ENCODE results near the gene TMEM150A. TPM values are rescaled to one million over a fixed set of nuclear protein-coding genes. Genes with fewer than 3 reads are reported as not detected.

TMEM150A gene
- total and polyA plus RNA-seq, 2 of the 13 experiments (the other 11 are each of a cell fraction or from before 2014, with no cell fraction given) = 30.1 to 70.4 TPM

GRCh38 chr2:85584857-85585780, 17.4 kb downstream of the TMEM150A start (continued):
- TF ChIP-seq, protein P1, sequence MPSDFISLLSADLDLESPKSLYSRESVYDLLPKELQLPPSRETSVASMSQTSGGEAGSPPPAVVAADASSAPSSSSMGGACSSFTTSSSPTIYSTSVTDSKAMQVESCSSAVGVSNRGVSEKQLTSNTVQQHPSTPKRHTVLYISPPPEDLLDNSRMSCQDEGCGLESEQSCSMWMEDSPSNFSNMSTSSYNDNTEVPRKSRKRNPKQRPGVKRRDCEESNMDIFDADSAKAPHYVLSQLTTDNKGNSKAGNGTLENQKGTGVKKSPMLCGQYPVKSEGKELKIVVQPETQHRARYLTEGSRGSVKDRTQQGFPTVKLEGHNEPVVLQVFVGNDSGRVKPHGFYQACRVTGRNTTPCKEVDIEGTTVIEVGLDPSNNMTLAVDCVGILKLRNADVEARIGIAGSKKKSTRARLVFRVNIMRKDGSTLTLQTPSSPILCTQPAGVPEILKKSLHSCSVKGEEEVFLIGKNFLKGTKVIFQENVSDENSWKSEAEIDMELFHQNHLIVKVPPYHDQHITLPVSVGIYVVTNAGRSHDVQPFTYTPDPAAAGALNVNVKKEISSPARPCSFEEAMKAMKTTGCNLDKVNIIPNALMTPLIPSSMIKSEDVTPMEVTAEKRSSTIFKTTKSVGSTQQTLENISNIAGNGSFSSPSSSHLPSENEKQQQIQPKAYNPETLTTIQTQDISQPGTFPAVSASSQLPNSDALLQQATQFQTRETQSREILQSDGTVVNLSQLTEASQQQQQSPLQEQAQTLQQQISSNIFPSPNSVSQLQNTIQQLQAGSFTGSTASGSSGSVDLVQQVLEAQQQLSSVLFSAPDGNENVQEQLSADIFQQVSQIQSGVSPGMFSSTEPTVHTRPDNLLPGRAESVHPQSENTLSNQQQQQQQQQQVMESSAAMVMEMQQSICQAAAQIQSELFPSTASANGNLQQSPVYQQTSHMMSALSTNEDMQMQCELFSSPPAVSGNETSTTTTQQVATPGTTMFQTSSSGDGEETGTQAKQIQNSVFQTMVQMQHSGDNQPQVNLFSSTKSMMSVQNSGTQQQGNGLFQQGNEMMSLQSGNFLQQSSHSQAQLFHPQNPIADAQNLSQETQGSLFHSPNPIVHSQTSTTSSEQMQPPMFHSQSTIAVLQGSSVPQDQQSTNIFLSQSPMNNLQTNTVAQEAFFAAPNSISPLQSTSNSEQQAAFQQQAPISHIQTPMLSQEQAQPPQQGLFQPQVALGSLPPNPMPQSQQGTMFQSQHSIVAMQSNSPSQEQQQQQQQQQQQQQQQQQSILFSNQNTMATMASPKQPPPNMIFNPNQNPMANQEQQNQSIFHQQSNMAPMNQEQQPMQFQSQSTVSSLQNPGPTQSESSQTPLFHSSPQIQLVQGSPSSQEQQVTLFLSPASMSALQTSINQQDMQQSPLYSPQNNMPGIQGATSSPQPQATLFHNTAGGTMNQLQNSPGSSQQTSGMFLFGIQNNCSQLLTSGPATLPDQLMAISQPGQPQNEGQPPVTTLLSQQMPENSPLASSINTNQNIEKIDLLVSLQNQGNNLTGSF (CRISPR knock-in tag; IDR thresholded peaks at IDR 0.05) = peak; percentile 0; the same call in 1 of the 2 replicates
- TF ChIP-seq ZNF678 (CRISPR knock-in tag; IDR thresholded peaks at IDR 0.05) = no peak
- no peak for TF ChIP-seq ZNF615 (CRISPR knock-in tag; IDR thresholded peaks at IDR 0.05; ENCODE audit: borderline replicate concordance)
- TF ChIP-seq PAXIP1 (CRISPR knock-in tag; conservative IDR thresholded peaks at IDR 0.05) = peak; percentile 82
- TF ChIP-seq ZNF3 (CRISPR knock-in tag; IDR thresholded peaks at IDR 0.05) = peak; percentile 58
- peak; percentile 75 for TF ChIP-seq POLR2G (IDR thresholded peaks at IDR 0.05; ENCODE audit: low read depth, low read length)
- TF ChIP-seq NFE2 (CRISPR knock-in tag; IDR thresholded peaks at IDR 0.05) = no peak
- peak; percentile 78 for TF ChIP-seq ZNF232 (CRISPR knock-in tag; IDR thresholded peaks at IDR 0.05; ENCODE audit: borderline replicate concordance)
- no peak for TF ChIP-seq SP4 (CRISPR knock-in tag; IDR thresholded peaks at IDR 0.05)
- TF ChIP-seq ZNF773 (CRISPR knock-in tag; IDR thresholded peaks at IDR 0.05; ENCODE audit: borderline replicate concordance) = no peak
- TF ChIP-seq, protein P2, sequence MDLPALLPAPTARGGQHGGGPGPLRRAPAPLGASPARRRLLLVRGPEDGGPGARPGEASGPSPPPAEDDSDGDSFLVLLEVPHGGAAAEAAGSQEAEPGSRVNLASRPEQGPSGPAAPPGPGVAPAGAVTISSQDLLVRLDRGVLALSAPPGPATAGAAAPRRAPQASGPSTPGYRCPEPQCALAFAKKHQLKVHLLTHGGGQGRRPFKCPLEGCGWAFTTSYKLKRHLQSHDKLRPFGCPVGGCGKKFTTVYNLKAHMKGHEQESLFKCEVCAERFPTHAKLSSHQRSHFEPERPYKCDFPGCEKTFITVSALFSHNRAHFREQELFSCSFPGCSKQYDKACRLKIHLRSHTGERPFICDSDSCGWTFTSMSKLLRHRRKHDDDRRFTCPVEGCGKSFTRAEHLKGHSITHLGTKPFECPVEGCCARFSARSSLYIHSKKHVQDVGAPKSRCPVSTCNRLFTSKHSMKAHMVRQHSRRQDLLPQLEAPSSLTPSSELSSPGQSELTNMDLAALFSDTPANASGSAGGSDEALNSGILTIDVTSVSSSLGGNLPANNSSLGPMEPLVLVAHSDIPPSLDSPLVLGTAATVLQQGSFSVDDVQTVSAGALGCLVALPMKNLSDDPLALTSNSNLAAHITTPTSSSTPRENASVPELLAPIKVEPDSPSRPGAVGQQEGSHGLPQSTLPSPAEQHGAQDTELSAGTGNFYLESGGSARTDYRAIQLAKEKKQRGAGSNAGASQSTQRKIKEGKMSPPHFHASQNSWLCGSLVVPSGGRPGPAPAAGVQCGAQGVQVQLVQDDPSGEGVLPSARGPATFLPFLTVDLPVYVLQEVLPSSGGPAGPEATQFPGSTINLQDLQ (CRISPR knock-in tag; IDR thresholded peaks at IDR 0.05) = no peak
- peak; percentile 65; the same call in 1 of the 2 replicates for TF ChIP-seq ZSCAN22 (CRISPR knock-in tag; IDR thresholded peaks at IDR 0.05)
